SK-N-SH (cell line): Measurements from ENCODE around the gene RNF150. TPM values are rescaled to one million over a fixed set of nuclear protein-coding genes. Genes with fewer than 3 reads are reported as not detected.

Experiments
- CTCF ChIA-PET: fragments of 300-600, 350-600 bp; formaldehyde crosslinking; extraction: SDS; loops from one replicate; lab custom pipeline; 2021; lab: Yijun Ruan, JAX
- POLR2A ChIA-PET: fragments of 350-600 bp; sonication (Branson Sonifier 250); formaldehyde crosslinking; extraction: SDS; loops from one replicate; lab custom pipeline; 2020; ENCODE audit warnings: antibody characterized with exemption, inconsistent platforms; lab: Yijun Ruan, JAX
- DNase-seq: peaks from one replicate; pipeline ENCODE4 v3.0.0; 2012
- H2AFZ ChIP-seq: fragments of 200-600 bp; sonication (generic); 2 replicates; pipeline ENCODE4 v1.8.1; 2016; ENCODE audit warnings: antibody characterized with exemption, mild to moderate bottlenecking, low read depth
- H3F3A ChIP-seq: fragments of 200-600 bp; sonication (generic); replicated peaks from 2 replicates; pipeline ENCODE3; 2016; ENCODE audit warnings: antibody characterized with exemption, mild to moderate bottlenecking; ENCODE audit not compliant: insufficient read depth
- H3K27ac ChIP-seq, 2 experiments: fragments of 200-500 bp in 1 of 2; fragments of 200-600 bp in 1 of 2; sonication (Bioruptor generic) in 1 of 2; sonication (generic), shearing (Covaris generic) in 1 of 2; 2 replicates each; pipeline versions ENCODE4 v1.5.1 to v1.6.1; 2014 to 2016; ENCODE audit warnings: low read depth in 2 of 2, inconsistent platforms in 1 of 2, low read length in 1 of 2, mild to moderate bottlenecking in 1 of 2, mixed read lengths in 1 of 2
- H3K27me3 ChIP-seq: fragments of 200-600 bp; sonication (generic), shearing (Covaris generic); 2 replicates; pipeline ENCODE4 v1.6.1; 2016; ENCODE audit warnings: mixed run types; ENCODE audit not compliant: insufficient read depth
- H3K36me3 ChIP-seq, 2 experiments: fragments of 200-500 bp in 1 of 2; fragments of 200-600 bp in 1 of 2; sonication (Bioruptor generic) in 1 of 2; sonication (generic) in 1 of 2; replicated peaks in 1 of 2; 2 replicates each; pipeline versions ENCODE3 to v1.5.1; 2014 to 2016; ENCODE audit warnings: low read length in 1 of 2, mild to moderate bottlenecking in 1 of 2; ENCODE audit not compliant: insufficient read depth in 2 of 2, control insufficient read depth in 1 of 2
- H3K4me1 ChIP-seq, 2 experiments: fragments of 200-500 bp in 1 of 2; fragments of 200-600 bp in 1 of 2; sonication (Bioruptor generic) in 1 of 2; sonication (generic), shearing (Covaris generic) in 1 of 2; 2 replicates each; pipeline versions ENCODE4 v1.5.1 to v1.6.1; 2014 to 2016; ENCODE audit warnings: low read depth in 1 of 2, low read length in 1 of 2, mixed run types in 1 of 2; ENCODE audit not compliant: insufficient read depth in 2 of 2, control insufficient read depth in 1 of 2
- H3K4me2 ChIP-seq: fragments of 200-600 bp; sonication (generic), shearing (Covaris generic); 2 replicates; pipeline ENCODE4 v1.6.1; 2017; ENCODE audit warnings: mixed run types
- H3K4me3 ChIP-seq, 2 experiments: fragments of 200-500 bp in 1 of 2; fragments of 200-600 bp in 1 of 2; sonication (Bioruptor generic) in 1 of 2; sonication (generic), shearing (Covaris generic) in 1 of 2; 2 replicates each; pipeline versions ENCODE4 v1.5.1 to v1.8.1; 2014 to 2016; ENCODE audit warnings: low read depth in 2 of 2, inconsistent platforms in 1 of 2, low read length in 1 of 2, mild to moderate bottlenecking in 1 of 2, mixed read lengths in 1 of 2, moderate library complexity in 1 of 2
- H3K79me2 ChIP-seq: fragments of 200-600 bp; sonication (generic); 2 replicates; pipeline ENCODE4 v1.8.1; 2017; ENCODE audit warnings: mild to moderate bottlenecking; ENCODE audit not compliant: insufficient read depth
- H3K9ac ChIP-seq: fragments of 200-600 bp; sonication (generic); 2 replicates; pipeline ENCODE4 v1.6.1; 2017; ENCODE audit warnings: mixed run types
- H3K9me2 ChIP-seq: fragments of 200-600 bp; sonication (generic); 2 replicates; pipeline ENCODE4 v1.6.1; 2017; ENCODE audit warnings: mixed run types
- H3K9me3 ChIP-seq: fragments of 200-600 bp; sonication (generic); 2 replicates; pipeline ENCODE4 v1.6.1; 2017; ENCODE audit warnings: mixed run types, mild to moderate bottlenecking, moderate library complexity
- H4K20me1 ChIP-seq: fragments of 200-600 bp; sonication (generic); 2 replicates; pipeline ENCODE4 v1.6.1; 2017; ENCODE audit warnings: mild to moderate bottlenecking, mixed run types; ENCODE audit not compliant: insufficient read depth
- CTCF ChIP-seq: fragments of 200-600 bp; sonication (generic); IDR thresholded peaks from 2 replicates; pipeline ENCODE4 v1.6.1; 2017; ENCODE audit warnings: antibody characterized with exemption, mild to moderate bottlenecking, moderate library complexity
- EP300 ChIP-seq, 2 experiments: IDR thresholded peaks; 2 replicates each; pipeline versions ENCODE4 v1.4.0 to v1.6.1; 2012; ENCODE audit warnings: borderline replicate concordance in 1 of 2, low read depth in 1 of 2, low read length in 1 of 2
- EZH2phosphoT487 ChIP-seq: fragments of 200-600 bp; sonication (generic); IDR thresholded peaks from 2 replicates; pipeline ENCODE4 v1.6.1; 2017; ENCODE audit warnings: low read depth, mixed run types, mild to moderate bottlenecking, antibody characterized with exemption, moderate library complexity, borderline replicate concordance
- FOSL2 ChIP-seq: IDR thresholded peaks from 2 replicates; pipeline ENCODE4 v1.4.0; 2012; ENCODE audit warnings: low read depth, mild to moderate bottlenecking, moderate library complexity, borderline replicate concordance
- FOXJ3 ChIP-seq: sonication (generic); formaldehyde crosslinking; IDR thresholded peaks from 2 replicates; pipeline ENCODE4 v1.5.1; 2020; ENCODE audit warnings: mild to moderate bottlenecking, missing genetic modification reagents
- GABPA ChIP-seq: IDR thresholded peaks from 2 replicates; pipeline ENCODE4 v1.4.0; 2012; ENCODE audit warnings: low read depth, mild to moderate bottlenecking
- IRF3 ChIP-seq: fragments of 150-350 bp; IDR thresholded peaks from 2 replicates; pipeline ENCODE4 v1.6.1; 2016; ENCODE audit warnings: mild to moderate bottlenecking, low read depth, low read length
- JUND ChIP-seq: IDR thresholded peaks from 2 replicates; pipeline ENCODE4 v1.4.0; 2012
- MAX ChIP-seq: IDR thresholded peaks from 2 replicates; pipeline ENCODE4 v1.4.0; 2012; ENCODE audit warnings: low read depth
- MEF2A ChIP-seq: IDR thresholded peaks from 2 replicates; pipeline ENCODE4 v1.4.0; 2012; ENCODE audit warnings: low read depth, borderline replicate concordance
- NFIC ChIP-seq: IDR thresholded peaks from 2 replicates; pipeline ENCODE4 v1.4.0; 2012; ENCODE audit warnings: borderline replicate concordance
- PBX3 ChIP-seq: IDR thresholded peaks from 2 replicates; pipeline ENCODE4; 2012
- RAD21 ChIP-seq: IDR thresholded peaks from 2 replicates; pipeline ENCODE4 v1.6.1; 2012; ENCODE audit warnings: mild to moderate bottlenecking, low read length
- REST ChIP-seq: IDR thresholded peaks from 2 replicates; pipeline ENCODE4 v1.6.1; 2012; ENCODE audit warnings: mild to moderate bottlenecking, low read depth, low read length, moderate library complexity
- SIN3A ChIP-seq: IDR thresholded peaks from 2 replicates; pipeline ENCODE4 v1.6.1; 2012; ENCODE audit warnings: low read depth, mild to moderate bottlenecking, low read length, moderate library complexity, borderline replicate concordance
- TAF1 ChIP-seq: IDR thresholded peaks from 2 replicates; pipeline ENCODE4 v1.6.1; 2012; ENCODE audit warnings: low read depth, mild to moderate bottlenecking, low read length, moderate library complexity, borderline replicate concordance
- TCF12 ChIP-seq: IDR thresholded peaks from 2 replicates; pipeline ENCODE4 v1.4.0; 2012
- YY1 ChIP-seq: IDR thresholded peaks from 2 replicates; pipeline ENCODE4 v1.4.0; 2012; ENCODE audit warnings: low read depth, mild to moderate bottlenecking
- ZBTB33 ChIP-seq: IDR thresholded peaks from 2 replicates; pipeline ENCODE4 v1.4.0; 2012; ENCODE audit warnings: low read depth, borderline replicate concordance
- WGBS: methylation state at CpG from one replicate; pipeline ENCODE4 v1.1.6; 2017; ENCODE audit warnings: low lambda C conversion rate; 5-methylcytosine and 5-hydroxymethylcytosine counted together
- polyA plus RNA-seq, 3 experiments: library from polyadenylated mRNA; depleted of rRNA; stranded (reverse); fragments of >200 nt; gene quantifications; 2 replicates each; pipeline ENCODE4 v1.2.3, GENCODE V29; 2012

The RNF150 gene
- polyA plus RNA-seq, 1 of the 3 experiments (the other 2 are of a cell fraction), result 5.8 TPM

GRCh38 chr4:140993370-140993769 lies 139.9 kb downstream of the RNF150 start:
- CTCF ChIA-PET, result interaction anchor here (1.4 kb wide), 1 partner anchor 140 kb away, joined by 5 read pairs; the partner anchor contains the start of gene RNF150
- no peaks in the 10 kb centered on the region for H3K27me3 ChIP-seq
- no peak for TF ChIP-seq GABPA
- no peak for TF ChIP-seq IRF3
- no peak for TF ChIP-seq FOSL2
- TF ChIP-seq PBX3, result no peak
- TF ChIP-seq MAX, result no peak
- TF ChIP-seq MEF2A, result no peak
- no peak for TF ChIP-seq TAF1
- TF ChIP-seq YY1, result no peak
- no peak for TF ChIP-seq FOXJ3 (CRISPR knock-in tag)
- no peak for TF ChIP-seq CTCF
- TF ChIP-seq EP300 (IDR thresholded peaks at IDR 0.05; ENCODE audit: borderline replicate concordance in 1 of 2, low read depth in 1 of 2, low read length in 1 of 2), result no peak
- TF ChIP-seq REST, result no peak
- no peak for TF ChIP-seq RAD21
- TF ChIP-seq EZH2phosphoT487, result no peak
- TF ChIP-seq ZBTB33, result no peak
- TF ChIP-seq TCF12, result no peak
- TF ChIP-seq SIN3A, result no peak
- no peak for TF ChIP-seq JUND
- no peak for TF ChIP-seq NFIC
- H3K27ac ChIP-seq, result no peak overlapping the region
- no peak for DNase-seq
- H3K9me2 ChIP-seq, result no peaks in the 10 kb centered on the region
- peaks cover 18% of the 10 kb centered on the region for H3K79me2 ChIP-seq
- no peaks in the 10 kb centered on the region for H4K20me1 ChIP-seq
- no peaks in the 10 kb centered on the region for H3K9me3 ChIP-seq
- WGBS, result 93% methylated on average over 4 of the region's 4 CpGs
- H3F3A ChIP-seq, result peaks cover 3% of the 10 kb centered on the region
- H3K4me3 ChIP-seq, result no peak overlapping the region
- no peak overlapping the region for H2AFZ ChIP-seq
- no peak overlapping the region for H3K4me2 ChIP-seq
- POLR2A ChIA-PET, result no interaction called here
- H3K36me3 ChIP-seq, result peaks cover 5 to 6% of the 10 kb centered on the region in 2 experiments
- peaks cover 0 to 2% of the 10 kb centered on the region in 2 experiments; a peak in 1 of 4 replicates for H3K4me1 ChIP-seq
- H3K9ac ChIP-seq, result no peak overlapping the region
